GM21390 (cell line): ENCODE measurements around the gene TUBB4B.

Experiments used
- ATAC-seq: cut with Tn5 transposase; IDR thresholded peaks from one replicate; pipeline ENCODE4 v1.9.1; 2021; ENCODE audit not compliant: unreplicated experiment

TUBB4B gene

DNA sequence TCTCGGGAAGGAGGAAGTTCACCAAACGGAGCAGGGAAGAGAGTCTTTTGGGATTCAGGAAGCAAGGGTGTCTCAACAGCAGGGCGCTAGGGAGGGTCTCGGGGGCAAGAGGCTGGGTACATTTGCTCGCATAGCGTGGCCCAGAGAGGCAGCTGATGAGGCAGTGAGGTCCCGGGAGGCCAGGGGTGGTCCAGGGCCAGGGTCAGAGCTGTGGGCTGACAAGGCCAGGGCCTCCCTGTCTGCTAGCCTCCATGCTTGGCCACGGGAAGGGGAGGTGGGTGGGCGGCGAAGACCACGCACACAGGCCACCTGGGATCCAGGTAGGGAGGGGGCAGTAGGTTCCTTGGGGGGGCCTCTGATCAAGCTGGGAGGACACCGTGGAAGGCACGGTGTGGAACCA lies 29.6 kb upstream of the TUBB4B start:
- no peak for ATAC-seq

DNA sequence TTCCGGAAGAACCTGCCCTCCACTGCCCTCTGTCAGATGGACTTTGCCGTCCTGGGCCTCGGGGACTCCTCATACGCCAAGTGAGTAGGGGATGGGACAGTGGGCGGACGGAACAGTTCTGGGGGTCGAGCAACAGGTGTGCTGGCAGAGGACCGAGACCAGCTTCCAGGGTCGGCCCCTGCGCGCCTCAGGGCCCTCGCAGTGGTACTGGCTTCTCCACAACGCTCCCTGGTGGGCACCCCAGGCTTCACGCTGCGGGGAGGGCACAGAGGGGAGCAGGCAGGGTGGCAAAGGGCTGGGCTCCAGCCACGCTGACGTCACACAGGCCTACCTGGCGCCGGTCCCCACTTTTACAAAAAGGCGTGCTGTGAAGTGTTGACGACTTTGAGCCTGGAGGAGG lies 28.6 kb upstream of the TUBB4B start:
- no peak for ATAC-seq

- no peak for ATAC-seq
Measured at GRCh38 chr9:137213160-137214060, 27.7 kb upstream of the TUBB4B start.

GRCh38 chr9:137214620-137215019 lies 26.5 kb upstream of the TUBB4B start:
- ATAC-seq = no peak

DNA sequence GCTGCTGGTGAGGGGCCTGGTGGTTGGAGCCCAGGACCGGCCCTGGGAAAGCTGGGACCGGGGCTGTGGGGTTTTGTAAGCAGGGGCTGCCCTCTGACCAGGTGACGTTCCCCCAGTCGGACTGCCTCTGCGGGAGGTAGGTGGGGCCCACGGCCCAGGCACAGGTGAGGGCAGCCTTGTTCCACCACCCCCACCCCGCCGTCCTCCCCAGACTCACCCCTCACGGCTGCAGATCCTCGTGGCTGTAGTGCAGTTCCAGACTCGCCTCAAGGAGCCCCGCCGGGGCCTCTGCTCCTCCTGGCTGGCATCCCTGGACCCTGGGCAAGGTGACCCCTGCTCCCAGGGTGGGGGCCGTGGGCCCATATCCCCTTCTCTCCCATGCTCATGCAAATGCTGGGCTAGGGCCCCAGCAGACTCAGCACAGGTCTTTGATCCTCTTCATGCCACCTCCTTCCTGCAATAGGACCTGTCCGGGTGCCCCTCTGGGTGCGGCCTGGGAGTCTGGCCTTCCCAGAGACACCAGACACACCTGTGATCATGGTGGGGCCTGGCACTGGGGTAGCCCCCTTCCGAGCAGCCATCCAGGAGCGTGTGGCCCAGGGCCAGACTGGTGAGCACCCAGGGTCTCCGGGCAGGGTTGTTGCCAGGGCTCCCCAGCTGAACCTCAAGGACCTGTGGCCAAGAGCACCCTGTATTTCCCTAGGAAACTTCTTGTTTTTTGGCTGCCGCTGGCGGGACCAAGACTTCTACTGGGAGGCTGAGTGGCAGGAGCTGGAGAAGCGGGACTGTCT lies 25.7 kb upstream of the TUBB4B start:
- no peak for ATAC-seq

DNA sequence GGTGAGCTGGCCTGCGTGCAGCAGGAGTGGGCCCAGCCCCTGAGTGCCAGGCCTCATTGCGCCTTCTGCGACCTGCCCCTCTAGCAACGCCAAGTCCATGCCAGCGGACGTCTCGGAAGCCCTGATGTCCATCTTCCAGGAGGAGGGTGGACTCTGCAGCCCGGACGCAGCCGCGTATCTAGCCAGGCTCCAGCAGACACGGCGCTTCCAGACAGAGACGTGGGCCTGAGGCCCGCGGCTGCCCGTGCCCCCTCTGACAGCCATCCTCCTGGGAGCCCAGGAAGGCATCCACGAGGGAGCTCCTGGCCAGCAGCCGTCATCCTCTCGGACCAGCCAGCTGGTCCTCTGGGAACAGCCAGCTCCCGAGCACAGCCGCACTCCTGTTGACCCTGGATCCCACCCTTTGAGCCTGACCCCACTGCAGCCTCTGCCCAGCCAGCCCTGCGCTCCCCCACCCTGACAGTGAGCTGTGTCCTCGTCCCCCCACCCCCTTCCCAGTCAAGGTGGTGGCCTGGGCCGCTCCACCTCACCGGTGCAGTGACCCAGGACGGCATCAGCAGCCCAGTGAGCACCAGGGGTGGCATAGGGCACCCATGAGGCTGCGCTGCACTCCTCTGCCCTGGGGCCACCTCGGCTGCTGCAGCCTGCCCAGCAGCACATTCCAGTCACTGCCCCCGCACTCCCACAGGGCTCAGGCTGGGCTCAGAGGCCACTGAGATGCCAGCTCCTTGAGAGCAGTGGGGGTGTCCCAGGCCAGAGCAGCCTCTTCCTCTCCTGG lies 24.7 kb upstream of the TUBB4B start:
- ATAC-seq = no peak

GRCh38 chr9:137217276-137218211 lies 23.5 kb upstream of the TUBB4B start:
- no peak for ATAC-seq

- ATAC-seq = no peak
Measured at GRCh38 chr9:137218212-137218753, 22.8 kb upstream of the TUBB4B start.

GRCh38 chr9:137218754-137219271 lies 22.3 kb upstream of the TUBB4B start:
- no peak for ATAC-seq

- ATAC-seq = no peak
Measured at GRCh38 chr9:137219757-137220316, 21.2 kb upstream of the TUBB4B start.

DNA sequence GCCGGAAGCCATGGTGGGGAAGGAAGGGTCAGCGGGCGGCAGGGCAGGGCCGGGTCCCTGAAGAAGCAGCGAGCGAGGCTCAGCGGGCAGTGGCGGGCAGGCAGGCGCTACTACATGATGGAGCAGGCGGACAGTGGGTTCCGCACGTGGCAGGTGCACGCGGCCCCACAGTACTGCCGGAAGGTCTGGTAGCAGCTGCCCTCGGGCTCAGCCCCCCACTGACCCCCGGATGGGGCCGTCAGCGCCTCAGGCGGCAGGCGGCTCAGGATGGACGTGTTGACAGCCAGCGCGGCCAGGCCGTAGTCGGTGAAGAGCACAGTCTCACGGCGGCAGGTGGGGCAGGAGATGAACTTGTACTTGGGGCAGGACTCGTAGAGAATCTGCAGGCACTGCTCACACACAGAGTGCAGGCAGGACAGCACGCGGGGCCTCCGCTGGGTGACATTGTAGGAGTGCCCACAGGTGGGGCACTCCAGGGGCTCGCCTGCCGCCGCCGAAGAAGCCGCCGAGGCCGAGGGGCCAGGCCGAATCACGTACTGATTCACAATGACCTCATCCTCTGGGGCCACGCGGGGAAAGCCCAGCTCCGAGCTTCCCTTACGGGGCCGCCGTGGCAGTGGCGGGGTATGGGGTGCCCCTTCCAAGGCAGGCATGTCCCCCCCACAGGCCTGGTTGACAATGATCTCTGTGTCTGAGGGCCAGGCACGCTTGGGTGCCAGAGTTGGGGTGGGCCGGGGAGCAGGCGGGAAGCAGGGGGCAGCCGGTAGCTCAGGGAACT lies 20.6 kb upstream of the TUBB4B start:
- no peak for ATAC-seq

DNA sequence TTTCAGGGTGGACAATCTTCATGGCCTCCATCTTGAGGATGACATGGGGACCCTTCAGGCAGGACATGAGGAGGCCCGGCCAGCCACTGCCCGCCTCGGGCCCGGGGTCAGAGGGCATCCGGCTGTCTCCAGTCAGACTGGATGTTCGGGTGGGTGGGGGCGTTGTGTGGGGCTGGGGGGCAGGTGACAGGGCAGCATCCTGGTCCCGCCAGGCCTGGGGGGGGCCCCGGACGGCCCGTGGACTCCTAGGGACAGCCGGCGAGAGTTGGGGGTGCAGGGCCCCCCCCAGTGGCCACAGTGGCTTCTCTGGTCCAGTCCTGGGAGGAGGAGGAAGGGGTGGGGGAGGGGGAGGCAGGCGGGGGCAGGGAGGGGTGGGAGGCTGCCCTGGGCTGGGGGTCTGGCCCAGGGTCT lies 20.0 kb upstream of the TUBB4B start:
- ATAC-seq = no peak

DNA sequence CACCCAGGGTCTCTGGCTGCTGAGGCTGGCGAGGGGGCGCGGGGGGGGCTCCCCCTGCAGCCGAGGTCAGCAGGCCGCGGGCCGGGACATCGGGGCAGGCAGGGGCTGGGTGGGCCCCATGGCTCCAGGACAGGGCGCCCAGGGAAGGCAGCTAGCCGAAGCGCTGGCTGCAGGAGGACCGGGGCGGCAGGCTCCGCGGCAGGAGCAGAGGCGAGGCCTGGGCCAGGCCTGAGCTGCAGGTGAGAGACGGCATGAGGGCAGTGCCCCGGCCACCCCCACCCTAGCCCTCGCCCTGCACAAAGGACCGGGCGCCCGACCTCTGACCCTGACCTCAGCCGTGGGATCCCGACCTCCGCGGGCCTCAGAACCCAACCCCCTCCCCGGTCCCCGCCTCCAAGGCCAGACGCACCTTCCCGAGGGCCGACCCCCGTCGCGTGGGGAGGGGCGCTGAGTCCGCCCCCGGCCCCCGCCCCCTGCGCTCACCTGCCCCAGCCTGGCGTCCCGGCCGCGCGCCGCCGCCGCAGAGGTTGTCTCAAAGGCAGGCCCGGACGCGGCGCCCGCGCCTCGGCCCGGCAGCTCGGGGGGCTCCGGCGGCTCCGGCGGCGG lies 19.5 kb upstream of the TUBB4B start:
- no peak for ATAC-seq

- peak; percentile 2 for ATAC-seq
Measured at GRCh38 chr9:137222190-137223077, 18.7 kb upstream of the TUBB4B start, which contains the start of gene RNF208. RNF208 (minus strand) TSS chr9:137222240; CDS start chr9:137221212, 1,028 bp downstream.

DNA sequence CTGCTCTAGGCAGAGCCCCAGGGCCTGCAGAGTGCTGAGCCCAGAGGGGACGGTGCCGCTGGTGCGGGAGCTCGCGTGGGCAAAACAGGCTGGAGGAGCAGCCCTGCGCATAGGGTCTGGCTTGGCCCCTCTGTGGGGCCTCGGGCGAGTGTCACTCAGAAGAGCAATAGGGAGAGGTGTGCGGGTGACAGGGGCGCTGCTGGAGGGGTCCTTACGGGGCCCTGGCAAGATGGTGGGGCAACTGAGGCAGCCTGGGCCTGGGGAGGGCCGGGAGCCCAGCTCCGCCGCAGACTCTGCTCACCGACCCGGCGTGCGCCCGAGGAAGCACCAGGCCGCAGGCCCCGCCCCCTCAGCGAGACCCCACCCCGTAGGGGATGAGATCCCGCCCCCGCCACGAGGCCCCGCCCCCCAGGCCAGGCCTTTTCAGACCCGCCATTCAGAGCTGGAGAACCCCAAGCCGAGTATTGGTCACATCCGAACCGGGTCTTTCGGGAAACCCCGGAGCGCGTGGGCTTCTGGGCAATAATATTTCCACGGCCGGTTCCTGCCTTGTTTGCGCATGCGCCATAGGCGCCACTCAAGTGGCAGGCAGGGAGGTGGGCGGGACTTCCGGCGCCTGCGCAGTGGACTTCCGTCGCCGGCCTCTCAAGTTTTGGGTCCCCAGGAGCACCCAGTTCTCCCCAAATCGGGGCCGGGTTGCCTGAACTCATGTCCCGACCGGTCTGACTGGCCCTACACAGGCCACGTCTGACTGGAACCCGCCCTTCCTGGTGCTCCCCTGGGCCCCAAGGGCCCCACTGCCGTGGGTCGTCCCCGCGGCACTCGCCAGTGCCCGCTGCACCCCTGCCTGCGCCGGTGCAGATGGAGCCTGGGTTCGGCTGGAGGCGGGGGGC lies 17.8 kb upstream of the TUBB4B start:
- ATAC-seq = peak; percentile 60
